Adrenal gland (tissue), 12 donors: ENCODE measurements around the gene ITGB5. TPM values are rescaled to one million over a fixed set of nuclear protein-coding genes. Genes with fewer than 3 reads are reported as not detected.

Source experiments
- microRNA counts, 2 donors: library from miRNA; unstranded; fragments of <30 nt; microRNA quantifications; one replicate each; lab custom pipeline; 2016
- microRNA-seq, 3 donors: library from miRNA; unstranded; fragments of <30 nt; microRNA quantifications; one replicate each; pipeline ENCODE4, GENCODE V29; 2017 to 2020
- polyA plus RNA-seq, 3 donors: library from polyadenylated mRNA; stranded (reverse); fragments of 200-250 nt in 2 of 3; fragments of 350-450 nt in 1 of 3; fragmentation: Illumina TruSeq in 1 of 3; extraction: RNeasy Lipid Tissue Mini Kit (QIAGEN cat#74804) in 1 of 3; gene quantifications; one replicate each; pipeline ENCODE4 v1.2.3, GENCODE V29; 2013 to 2014
- small RNA-seq, 2 donors: library from RNA; depleted of rRNA; stranded (forward); fragments of <200 nt; gene quantifications; one replicate each; pipeline ENCODE3, GENCODE V24; 2016
- total RNA-seq, 9 donors: library from RNA; depleted of rRNA in 4 of 9; stranded (reverse); fragments of >200 nt in 4 of 9; fragments of 120-200 nt in 1 of 9; fragmentation: NEBNext Ultra II Directional in 1 of 9; extraction: Animal tissue kit (Norgen Biotek cat#: 25700) in 1 of 9; gene quantifications; one replicate each; pipeline versions ENCODE4 v1.1.0 to v1.2.4, GENCODE V29; 2013 to 2023
- donor health status: healthy with polysubstance abuse.
- donor health status: Bipolar disorder and iron deficiency.
- donor health status: DM: yes; HTN: yes; CAD: no.
- donor health status: DM: no; HTN: no; CAD: no.
- donor health status: DM: no; HTN: no; CAD: no.
- donor health status: DM: yes; HTN: yes; CAD: no.

Gene ITGB5
- total and polyA plus RNA-seq, 12 donors: 9.4 to 404 (median 94.8) TPM

MicroRNA genes within 50 kb of the gene (microRNA counts, 767-probe panel; counts per million panel counts)
- 0 counts per million in 2 donors for microRNA hsa-miR-544b (lab: Ali Mortazavi, UCI)

Small RNAs within 50 kb of the gene (microRNA-seq; reads per million reads assigned to microRNA genes)
- gene MIR544B: 0 to 0.85 (median 0) reads per million in 3 donors

Small RNAs within 50 kb of the gene (small RNA-seq; reads per million reads assigned to genes)
- 0 reads per million in 2 donors for gene MIR544B

Other genes with a start within 250 kb of the ITGB5 start
- 10 to 100 TPM; 15.1 to 44.3 (median 28.1) TPM for gene UMPS, start 156.9 kb downstream of the ITGB5 start, total RNA-seq
- gene UMPS, start 156.9 kb downstream of the ITGB5 start, polyA plus RNA-seq: 10 to 100 TPM in 2 of 3 donors, 1 to 10 TPM in 1; 8.8 to 45.9 (median 17.7) TPM
- 1 to 10 TPM in 1 of 9 donors, under 1 TPM in 3, not detected in 5; 0.06 to 1.5 (median 0.24) TPM for gene MUC13, start 47.4 kb upstream of the ITGB5 start, total RNA-seq
- gene MUC13, start 47.4 kb upstream of the ITGB5 start, polyA plus RNA-seq: 1 to 10 TPM in 1 of 3 donors, under 1 TPM in 2; 0.08 to 2.6 (median 0.10) TPM
- gene HEG1, start 168.6 kb upstream of the ITGB5 start, total RNA-seq: 100 to 1,000 TPM in 1 of 9 donors, 10 to 100 TPM in 7, 1 to 10 TPM in 1; 5.7 to 107 (median 39.7) TPM
- gene HEG1, start 168.6 kb upstream of the ITGB5 start, polyA plus RNA-seq: 10 to 100 TPM in 1 of 3 donors, 1 to 10 TPM in 2; 6.2 to 29.0 (median 8.4) TPM